GM12878 (cell line): Measurements from ENCODE around the gene TECPR1. TPM values are rescaled to one million over a fixed set of nuclear protein-coding genes. Genes with fewer than 3 reads are reported as not detected.

Experiments
- ATAC-seq: fragments of 200-7000 bp; cut with Tn5 transposase; 3 replicates; pipeline ENCODE4 v1.9.1; 2020; ENCODE audit warnings: mild to moderate bottlenecking, moderate library complexity
- BruUV-seq: library from RNA; stranded (reverse); fragments of 400-500 nt; replicated peaks from 2 replicates; lab custom pipeline; 2021; lab: Mats Ljungman, UMichigan
- CTCF ChIA-PET: fragments of 300-600 bp; sonication (Branson Sonifier 250); formaldehyde crosslinking; extraction: SDS; loops from one replicate; lab custom pipeline; 2021; ENCODE audit warnings: inconsistent platforms; lab: Yijun Ruan, JAX
- POLR2A ChIA-PET: fragments of 350-600 bp; formaldehyde crosslinking; extraction: SDS; loops from one replicate; lab custom pipeline; 2021; ENCODE audit warnings: inconsistent platforms; lab: Charles Lee
- RAD21 ChIA-PET: fragments of 300-600 bp; sonication (Branson Sonifier 250); formaldehyde crosslinking; loops from one replicate; lab custom pipeline; 2023; ENCODE audit warnings: antibody characterized with exemption; ENCODE audit not compliant: unreplicated experiment; lab: Charles Lee
- SMC1A ChIA-PET: fragments of 300-600 bp; sonication (Branson Sonifier 250); formaldehyde crosslinking; loops from one replicate; lab custom pipeline; 2023; ENCODE audit not compliant: unreplicated experiment, uncharacterized antibody; lab: Charles Lee
- DNase-seq: peaks from one replicate; pipeline ENCODE4 v3.0.0-alpha.2; 2011; ENCODE audit warnings: low read depth, low spot score
- FAIRE-seq: peaks from 3 replicates; lab custom pipeline; 2011; peaks lifted over from hg19 to GRCh38; lab: Jason Lieb, UNC
- H2AFZ ChIP-seq: 2 replicates; pipeline ENCODE4 v1.6.0; 2011; ENCODE audit warnings: low read depth, low read length, control low read depth; ENCODE audit not compliant: control insufficient read depth
- H3K27ac ChIP-seq: 2 replicates; pipeline ENCODE4 v1.5.1; 2011; ENCODE audit warnings: control low read depth; ENCODE audit not compliant: control insufficient read depth, insufficient read depth
- H3K27me3 ChIP-seq, 2 experiments: replicated peaks in 1 of 2; 2 replicates each; pipeline versions ENCODE4 v1.6.0 to v1.6.1; 2011; ENCODE audit warnings: low read length in 1 of 2; ENCODE audit not compliant: control insufficient read depth in 2 of 2, insufficient read depth in 2 of 2
- H3K36me3 ChIP-seq, 2 experiments: 2 replicates each; pipeline ENCODE4 v1.5.1; 2011; ENCODE audit warnings: low read length in 1 of 2; ENCODE audit not compliant: control insufficient read depth in 2 of 2, insufficient read depth in 2 of 2
- H3K4me1 ChIP-seq: 2 replicates; pipeline ENCODE4 v1.6.1; 2011; ENCODE audit warnings: mild to moderate bottlenecking, low read length, moderate library complexity, mixed read lengths; ENCODE audit not compliant: control insufficient read depth, insufficient read depth
- H3K4me2 ChIP-seq: 2 replicates; pipeline ENCODE4 v1.6.0; 2011; ENCODE audit warnings: control low read depth; ENCODE audit not compliant: control insufficient read depth, insufficient read depth
- H3K4me3 ChIP-seq: fragments of 200-600 bp; sonication (generic); 2 replicates; pipeline ENCODE4 v1.5.1; 2016
- H3K79me2 ChIP-seq: 2 replicates; pipeline ENCODE4 v1.6.0; 2011; ENCODE audit warnings: low read length; ENCODE audit not compliant: control insufficient read depth, insufficient read depth
- H3K9ac ChIP-seq: 2 replicates; pipeline ENCODE4 v1.8.0; 2011; ENCODE audit warnings: low read length, control low read depth, mixed read lengths; ENCODE audit not compliant: control insufficient read depth, insufficient read depth
- H3K9me3 ChIP-seq: replicated peaks from 3 replicates; pipeline ENCODE4 v1.5.1; 2011; ENCODE audit warnings: mild to moderate bottlenecking, low read length; ENCODE audit not compliant: control insufficient read depth, insufficient read depth
- H4K20me1 ChIP-seq: 2 replicates; pipeline ENCODE4 v1.6.0; 2011; ENCODE audit not compliant: control insufficient read depth, insufficient read depth
- CHD1 ChIP-seq: IDR thresholded peaks from 2 replicates; pipeline ENCODE4 v1.6.1; 2012; ENCODE audit warnings: low read depth, low read length, improper control_type of control experiment
- HDGF ChIP-seq: fragments of 450-650 bp; IDR thresholded peaks from 2 replicates; pipeline ENCODE4 v1.6.1; 2016; ENCODE audit warnings: antibody characterized with exemption
- RB1 ChIP-seq: fragments of 450-650 bp; formaldehyde crosslinking; IDR thresholded peaks from 2 replicates; pipeline ENCODE4 v1.6.1; 2017; ENCODE audit warnings: mild to moderate bottlenecking, borderline replicate concordance
- RCOR1 ChIP-seq: conservative IDR thresholded peaks from 2 replicates; pipeline ENCODE4 v1.6.1; 2012; ENCODE audit warnings: low read depth, low read length, improper control_type of control experiment
- RELA ChIP-seq: fragments of 450-650 bp; IDR thresholded peaks from 2 replicates; pipeline ENCODE4 v1.8.0; 2014; ENCODE audit warnings: borderline replicate concordance; ENCODE audit not compliant: partially characterized antibody
- SIX5 ChIP-seq: IDR thresholded peaks from 2 replicates; pipeline ENCODE4 v1.6.1; 2011; ENCODE audit warnings: mild to moderate bottlenecking, low read depth, low read length, moderate library complexity; ENCODE audit not compliant: severe bottlenecking
- SMC3 ChIP-seq: IDR thresholded peaks from 2 replicates; pipeline ENCODE4 v1.6.1; 2011; ENCODE audit warnings: low read length, improper control_type of control experiment, borderline replicate concordance
- SRF ChIP-seq, 2 experiments: IDR thresholded peaks; 2 replicates each; pipeline ENCODE4 v1.6.1; 2011; ENCODE audit warnings: low read depth in 2 of 2, low read length in 2 of 2, mild to moderate bottlenecking in 1 of 2, moderate library complexity in 1 of 2
- WGBS: methylation state at CpG from one replicate; pipeline ENCODE4 v1.1.6; 2016; ENCODE audit warnings: low lambda C conversion rate; ENCODE audit not compliant: insufficient replicate concordance, insufficient coverage; ENCODE audit errors: missing lambda C conversion rate; 5-methylcytosine and 5-hydroxymethylcytosine counted together
- in situ Hi-C: fragments of 300-500 bp; cut with MboI; formaldehyde crosslinking; loops from 9 replicates; pipeline ENCODE4 v1.14.3; 2018; ENCODE audit warnings: mixed read lengths
- intact Hi-C: fragments of 100-400 bp; cut with micrococcal nuclease; formaldehyde crosslinking; loops from one replicate; pipeline ENCODE4 v1.14.2; 2022; ENCODE audit not compliant: unreplicated experiment
- polyA plus RNA-seq, 11 experiments: library from polyadenylated mRNA; depleted of rRNA in 4 of 11; unstranded in 6 of 11; stranded (reverse) in 5 of 11; fragments of >200 nt; fragmentation: Nextera tagmentation in 4 of 11; fragmentation: Illumina TruSeq in 1 of 11; extraction: Ambion mirVana in 4 of 11; extraction: Trizol in 1 of 11; gene quantifications; 1 replicate in 1 of 11; 2 replicates in 10 of 11; pipeline versions ENCODE4 v1.2.1 to v1.2.3, GENCODE V29; 2011 to 2016; ENCODE audit warnings: inconsistent platforms in 2 of 11, missing spikeins in 2 of 11, low read depth in 1 of 11
- total RNA-seq, 4 experiments: library from RNA; depleted of rRNA in 3 of 4; stranded (reverse); fragments of >200 nt in 3 of 4; fragmentation: Illumina TruSeq in 1 of 4; extraction: Trizol in 1 of 4; gene quantifications; 2 replicates each; pipeline versions ENCODE4 v1.2.1 to v1.2.3, GENCODE V29; 2013 to 2021
- TF ChIP-seq, protein P1 (sequence below): fragments of 450-650 bp; formaldehyde crosslinking; IDR thresholded peaks from 2 replicates; pipeline ENCODE4 v1.5.0; 2022; ENCODE audit warnings: mild to moderate bottlenecking, missing genetic modification characterization

Gene TECPR1
- total and polyA plus RNA-seq, 10 of the 15 experiments (the other 5 are each of a cell fraction or from before 2014, with no cell fraction given) = 0.26 to 16.8 (median 4.2) TPM

DNA sequence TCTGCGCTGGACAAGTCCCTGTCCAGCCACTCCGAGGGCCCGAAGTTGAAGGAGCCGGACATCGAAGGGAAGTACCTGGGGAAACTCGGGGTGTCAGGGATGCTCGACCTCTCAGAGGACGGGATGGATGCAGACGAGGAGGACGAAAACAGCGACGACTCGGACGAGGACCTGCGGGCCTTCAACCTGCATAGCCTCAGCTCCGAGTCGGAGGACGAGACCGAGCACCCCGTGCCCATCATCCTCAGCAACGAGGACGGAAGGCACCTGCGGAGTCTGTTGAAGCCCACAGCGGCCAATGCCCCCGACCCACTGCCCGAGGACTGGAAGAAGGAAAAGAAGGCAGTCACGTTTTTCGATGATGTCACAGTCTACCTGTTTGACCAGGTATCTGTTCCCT lies 57.8 kb downstream of the TECPR1 start (continued):
- TF ChIP-seq, protein P1, sequence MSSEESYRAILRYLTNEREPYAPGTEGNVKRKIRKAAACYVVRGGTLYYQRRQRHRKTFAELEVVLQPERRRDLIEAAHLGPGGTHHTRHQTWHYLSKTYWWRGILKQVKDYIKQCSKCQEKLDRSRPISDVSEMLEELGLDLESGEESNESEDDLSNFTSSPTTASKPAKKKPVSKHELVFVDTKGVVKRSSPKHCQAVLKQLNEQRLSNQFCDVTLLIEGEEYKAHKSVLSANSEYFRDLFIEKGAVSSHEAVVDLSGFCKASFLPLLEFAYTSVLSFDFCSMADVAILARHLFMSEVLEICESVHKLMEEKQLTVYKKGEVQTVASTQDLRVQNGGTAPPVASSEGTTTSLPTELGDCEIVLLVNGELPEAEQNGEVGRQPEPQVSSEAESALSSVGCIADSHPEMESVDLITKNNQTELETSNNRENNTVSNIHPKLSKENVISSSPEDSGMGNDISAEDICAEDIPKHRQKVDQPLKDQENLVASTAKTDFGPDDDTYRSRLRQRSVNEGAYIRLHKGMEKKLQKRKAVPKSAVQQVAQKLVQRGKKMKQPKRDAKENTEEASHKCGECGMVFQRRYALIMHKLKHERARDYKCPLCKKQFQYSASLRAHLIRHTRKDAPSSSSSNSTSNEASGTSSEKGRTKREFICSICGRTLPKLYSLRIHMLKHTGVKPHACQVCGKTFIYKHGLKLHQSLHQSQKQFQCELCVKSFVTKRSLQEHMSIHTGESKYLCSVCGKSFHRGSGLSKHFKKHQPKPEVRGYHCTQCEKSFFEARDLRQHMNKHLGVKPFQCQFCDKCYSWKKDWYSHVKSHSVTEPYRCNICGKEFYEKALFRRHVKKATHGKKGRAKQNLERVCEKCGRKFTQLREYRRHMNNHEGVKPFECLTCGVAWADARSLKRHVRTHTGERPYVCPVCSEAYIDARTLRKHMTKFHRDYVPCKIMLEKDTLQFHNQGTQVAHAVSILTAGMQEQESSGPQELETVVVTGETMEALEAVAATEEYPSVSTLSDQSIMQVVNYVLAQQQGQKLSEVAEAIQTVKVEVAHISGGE = no peak
- TF ChIP-seq SRF (IDR thresholded peaks at IDR 0.05; ENCODE audit: low read depth in 2 of 2, low read length in 2 of 2) = no peak
- no peak for TF ChIP-seq SMC3
- no peak for TF ChIP-seq CHD1
- TF ChIP-seq RB1 = no peak
- no peak for TF ChIP-seq SIX5

DNA sequence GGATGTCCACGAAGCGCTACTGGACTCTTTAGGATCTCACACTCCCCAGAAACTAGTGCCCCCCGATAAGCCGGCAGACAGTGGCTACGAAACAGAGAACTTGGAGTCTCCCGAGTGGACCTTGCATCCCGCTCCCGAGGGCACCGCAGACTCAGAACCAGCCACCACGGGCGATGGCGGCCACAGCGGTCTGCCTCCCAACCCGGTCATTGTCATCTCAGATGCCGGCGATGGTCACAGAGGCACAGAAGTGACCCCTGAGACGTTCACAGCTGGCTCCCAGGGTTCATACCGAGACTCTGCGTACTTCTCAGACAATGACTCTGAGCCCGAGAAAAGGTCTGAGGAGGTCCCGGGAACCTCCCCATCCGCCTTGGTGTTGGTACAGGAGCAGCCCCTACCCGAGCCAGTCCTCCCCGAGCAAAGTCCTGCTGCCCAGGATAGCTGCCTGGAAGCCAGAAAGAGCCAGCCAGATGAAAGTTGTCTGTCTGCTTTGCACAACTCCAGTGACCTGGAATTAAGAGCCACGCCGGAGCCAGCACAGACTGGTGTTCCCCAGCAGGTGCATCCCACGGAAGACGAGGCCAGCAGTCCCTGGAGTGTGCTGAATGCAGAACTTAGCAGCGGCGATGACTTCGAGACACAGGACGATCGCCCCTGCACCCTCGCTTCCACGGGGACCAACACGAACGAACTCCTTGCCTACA lies 58.4 kb downstream of the TECPR1 start:
- in situ Hi-C loops = no loop called here
- Histone ChIP-seq H3K27me3 (no peaks in the 10 kb centered on the region), H3K79me2 (no peaks in the 10 kb centered on the region), H3K4me1 (no peaks in the 10 kb centered on the region), H3K4me2 (no peak overlapping the region), H3K9ac (no peak overlapping the region)
- no TSS peak for BruUV-seq
- 97% methylated on average over 37 of the region's 37 CpGs for WGBS
- intact Hi-C loops = no loop called here
- no peak for ATAC-seq
- no peak for FAIRE-seq
- TF ChIP-seq RELA (no peak), RCOR1 (no peak), HDGF (no peak), SRF (IDR thresholded peaks at IDR 0.05; ENCODE audit: low read depth in 2 of 2, low read length in 2 of 2) (no peak)
- TF ChIP-seq, all 136 proteins: peak for 0
- peaks cover 4% of the 10 kb centered on the region; the same call in 1 of the 2 replicates for H4K20me1 ChIP-seq
- ChIA-PET RAD21 (no interaction called here), SMC1A (no interaction called here), CTCF (no interaction called here), POLR2A (no interaction called here)
- H3K36me3 ChIP-seq = peaks cover 5 to 8% of the 10 kb centered on the region in 2 experiments; a peak in 3 of 4 replicates
- H2AFZ ChIP-seq = no peak overlapping the region
- no peaks in the 10 kb centered on the region; the same call in 1 of the 3 replicates for H3K9me3 ChIP-seq
- no peak overlapping the region for H3K27ac ChIP-seq
- H3K4me3 ChIP-seq = no peak overlapping the region
- no peak for DNase-seq
